Nephron (organoid): Measurements from ENCODE around the gene AP3S2.
A peak's percentile ranks its signal among the peaks of the same experiment; 100 is the strongest.

Experiments used
- H3K27ac Mint-ChIP-seq, 3 experiments: 2 replicates each; pipeline ENCODE4 v1.8.0; 2020; ENCODE audit warnings: mixed read lengths in 3 of 3, mild to moderate bottlenecking in 2 of 3, moderate library complexity in 1 of 3
- H3K27me3 Mint-ChIP-seq: 2 replicates; pipeline ENCODE4 v1.8.0; 2021; ENCODE audit warnings: low read depth, mild to moderate bottlenecking, moderate library complexity, mixed read lengths
- H3K36me3 Mint-ChIP-seq: 2 replicates; pipeline ENCODE4 v1.8.0; 2020; ENCODE audit warnings: low read depth, mixed read lengths
- H3K4me1 Mint-ChIP-seq: 2 replicates; pipeline ENCODE4 v1.8.0; 2020; ENCODE audit warnings: mixed read lengths
- H3K4me3 Mint-ChIP-seq, 3 experiments: 2 replicates each; pipeline ENCODE4 v1.8.0; 2020; ENCODE audit warnings: mild to moderate bottlenecking in 3 of 3, mixed read lengths in 3 of 3, moderate library complexity in 2 of 3
- H3K9me3 Mint-ChIP-seq: 2 replicates; pipeline ENCODE4 v1.8.0; 2020; ENCODE audit warnings: mixed read lengths
- CTCF ChIP-seq, 3 experiments: fragments of 200-600 bp; sonication (generic); IDR thresholded peaks; one replicate each; pipeline ENCODE4 v1.5.0; 2021; ENCODE audit warnings: antibody characterized with exemption in 3 of 3; ENCODE audit not compliant: unreplicated experiment in 3 of 3

The AP3S2 gene

GRCh38 chr15:89822611-89822950 is 71.2 kb downstream of the AP3S2 start:
- no peak for TF ChIP-seq CTCF (IDR thresholded peaks at IDR 0.05; ENCODE audit: unreplicated experiment in 3 of 3)
- no peak overlapping the region for H3K4me3 Mint-ChIP-seq
- no peaks in the 10 kb centered on the region for H3K9me3 Mint-ChIP-seq
- no peaks in the 10 kb centered on the region for H3K4me1 Mint-ChIP-seq
- no peak overlapping the region for H3K27ac Mint-ChIP-seq
- H3K27me3 Mint-ChIP-seq, result peaks cover 24% of the 10 kb centered on the region
- H3K36me3 Mint-ChIP-seq, result no peaks in the 10 kb centered on the region

GRCh38 chr15:89822026-89822425 is 71.8 kb downstream of the AP3S2 start:
- no peak overlapping the region for H3K27ac Mint-ChIP-seq
- no peaks in the 10 kb centered on the region for H3K4me1 Mint-ChIP-seq
- H3K27me3 Mint-ChIP-seq, result peaks cover 27% of the 10 kb centered on the region
- H3K9me3 Mint-ChIP-seq, result no peaks in the 10 kb centered on the region
- H3K36me3 Mint-ChIP-seq, result no peaks in the 10 kb centered on the region
- no peak for TF ChIP-seq CTCF (IDR thresholded peaks at IDR 0.05; ENCODE audit: unreplicated experiment in 3 of 3)
- H3K4me3 Mint-ChIP-seq, result no peak overlapping the region

- peaks cover 5% of the 10 kb centered on the region for H3K9me3 Mint-ChIP-seq
These were observed 72.9 kb downstream of the AP3S2 start for GRCh38 chr15:89820666-89821611.

GRCh38 chr15:89818287-89818686 is 75.5 kb downstream of the AP3S2 start:
- no peak for TF ChIP-seq CTCF (IDR thresholded peaks at IDR 0.05; ENCODE audit: unreplicated experiment in 3 of 3)

More at GRCh38 chr15:89820666-89821611, 72.9 kb downstream of the AP3S2 start:
- no peak for TF ChIP-seq CTCF (IDR thresholded peaks at IDR 0.05; ENCODE audit: unreplicated experiment in 3 of 3)
- H3K4me3 Mint-ChIP-seq, result no peak overlapping the region
- H3K27ac Mint-ChIP-seq, result peak overlapping the region in 1 of 3 experiments; percentile 36
- peaks cover 6% of the 10 kb centered on the region for H3K36me3 Mint-ChIP-seq
- H3K27me3 Mint-ChIP-seq, result peaks cover 36% of the 10 kb centered on the region
- peaks cover 9% of the 10 kb centered on the region for H3K4me1 Mint-ChIP-seq

GRCh38 chr15:89817701-89818280 is 76.0 kb downstream of the AP3S2 start:
- peaks cover 10% of the 10 kb centered on the region for H3K4me1 Mint-ChIP-seq
- H3K36me3 Mint-ChIP-seq, result peaks cover 6% of the 10 kb centered on the region
- no peak overlapping the region for H3K4me3 Mint-ChIP-seq
- TF ChIP-seq CTCF (IDR thresholded peaks at IDR 0.05; ENCODE audit: unreplicated experiment in 3 of 3), result no peak
- peaks cover 55% of the 10 kb centered on the region for H3K27me3 Mint-ChIP-seq
- H3K27ac Mint-ChIP-seq, result peak overlapping the region in 1 of 3 experiments; percentile 63
- H3K9me3 Mint-ChIP-seq, result peaks cover 10% of the 10 kb centered on the region

More at GRCh38 chr15:89818287-89818686, 75.5 kb downstream of the AP3S2 start:
- H3K9me3 Mint-ChIP-seq, result peaks cover 10% of the 10 kb centered on the region
- peaks cover 53% of the 10 kb centered on the region for H3K27me3 Mint-ChIP-seq
- peak overlapping the region in 1 of 3 experiments; percentile 63 for H3K27ac Mint-ChIP-seq
- H3K4me3 Mint-ChIP-seq, result no peak overlapping the region
- peaks cover 6% of the 10 kb centered on the region for H3K36me3 Mint-ChIP-seq
- H3K4me1 Mint-ChIP-seq, result peaks cover 10% of the 10 kb centered on the region
